Hematopoietic multipotent progenitor cell treated with erythropoietin and hydrocortisone succinate and interleukin-3 and kit ligand, for 8 days (in vitro differentiated cells): Measurements from ENCODE around the gene DUS1L.
A peak's percentile ranks its signal among the peaks of the same experiment; 100 is the strongest.

ENCODE experiments used
- DNase-seq: peaks from one replicate; pipeline ENCODE4 v3.0.0-alpha.2; 2015

DUS1L gene

GRCh38 chr17:82076018-82076784 is 10.6 kb upstream of the DUS1L start:
- DNase-seq, result peak; percentile 34

- no peak for DNase-seq
Measured at GRCh38 chr17:82073446-82073845, 7.8 kb upstream of the DUS1L start.

- no peak for DNase-seq
Measured at GRCh38 chr17:82072827-82073226, 7.2 kb upstream of the DUS1L start.

- DNase-seq, result no peak
Measured at GRCh38 chr17:82070611-82071010, 5.0 kb upstream of the DUS1L start.

- DNase-seq, result no peak
Measured at GRCh38 chr17:82065193-82065637, 389 bp downstream of the DUS1L start.

GRCh38 chr17:82064433-82065192 is 991 bp downstream of the DUS1L start:
- no peak for DNase-seq

- no peak for DNase-seq
Measured at GRCh38 chr17:82063424-82064415, 1.9 kb downstream of the DUS1L start.

- DNase-seq, result no peak
Measured at GRCh38 chr17:82062984-82063368, 2.6 kb downstream of the DUS1L start.

- DNase-seq, result no peak
Measured at GRCh38 chr17:82062076-82062983, 3.3 kb downstream of the DUS1L start.

- DNase-seq, result no peak
Measured at GRCh38 chr17:82061047-82061925, 4.3 kb downstream of the DUS1L start.

- DNase-seq, result no peak
Measured at GRCh38 chr17:82060614-82061013, 5.0 kb downstream of the DUS1L start.

GRCh38 chr17:82060001-82060380 is 5.6 kb downstream of the DUS1L start:
- DNase-seq, result no peak

GRCh38 chr17:82059272-82060000 is 6.2 kb downstream of the DUS1L start:
- DNase-seq, result no peak

GRCh38 chr17:82058855-82059249 is 6.8 kb downstream of the DUS1L start:
- DNase-seq, result no peak

GRCh38 chr17:82058230-82058854 is 7.3 kb downstream of the DUS1L start:
- no peak for DNase-seq

- no peak for DNase-seq
Measured at GRCh38 chr17:82056729-82057621, 8.6 kb downstream of the DUS1L start.

- no peak for DNase-seq
Measured at GRCh38 chr17:82055965-82056728, 9.5 kb downstream of the DUS1L start.
